Vagina (tissue), 2 donors: ENCODE data around the gene EPS15. TPM values are rescaled to one million over a fixed set of nuclear protein-coding genes. Genes with fewer than 3 reads are reported as not detected.
"Not testable (repeated sequence)": the region's sequence is repeated elsewhere in the genome, so short reads cannot be mapped to it uniquely, and the experiment has no call there.

Source experiments
- DNase-seq, 2 donors: peaks; one replicate each; pipeline ENCODE4 v3.0.0-alpha.2; 2017; ENCODE audit errors: extremely low spot score in 2 of 2
- H3K27ac ChIP-seq: fragments of 200-600 bp; sonication (generic); one replicate; pipeline ENCODE4 v1.5.1; 2019
- H3K27me3 ChIP-seq: fragments of 200-600 bp; sonication (generic); one replicate; pipeline ENCODE4 v1.5.1; 2019
- H3K36me3 ChIP-seq, 2 donors: fragments of 200-600 bp; sonication (generic); one replicate each; pipeline ENCODE4 v1.5.1; 2017 to 2019
- H3K4me1 ChIP-seq: fragments of 200-600 bp; sonication (generic); one replicate; pipeline ENCODE4 v1.5.1; 2019
- H3K4me3 ChIP-seq, 2 donors: fragments of 200-600 bp; sonication (generic); 1 replicate in 1 of 2; 2 replicates in 1 of 2; pipeline ENCODE4 v1.5.1; 2016 to 2019
- H3K9me3 ChIP-seq: fragments of 200-600 bp; sonication (generic); one replicate; pipeline ENCODE4 v1.5.1; 2019
- POLR2A ChIP-seq, 2 donors: fragments of 450-650 bp; IDR thresholded peaks; one replicate each; pipeline ENCODE4 v1.6.1; 2017; ENCODE audit warnings: antibody characterized with exemption in 2 of 2, mild to moderate bottlenecking in 2 of 2, moderate library complexity in 2 of 2
- POLR2AphosphoS5 ChIP-seq, 2 donors: sonication (generic); formaldehyde crosslinking; IDR thresholded peaks; one replicate each; pipeline ENCODE4 v1.9.0; 2017; ENCODE audit warnings: antibody characterized with exemption in 2 of 2, mild to moderate bottlenecking in 2 of 2, low read depth in 1 of 2; ENCODE audit not compliant: insufficient read depth in 1 of 2
- intact Hi-C: fragments of 100-400 bp; cut with DNase I; formaldehyde crosslinking; loops from one replicate; pipeline ENCODE4 v1.15.1; 2023
- total RNA-seq: library from RNA; depleted of rRNA; stranded (reverse); fragments of >200 nt; gene quantifications from one replicate; pipeline ENCODE4 v1.2.3, GENCODE V29; 2016
- TF ChIP-seq, protein P1 (sequence below), 3 experiments: fragments of 450-650 bp in 2 of 3; fragments of 200-600 bp in 1 of 3; sonication (generic) in 1 of 3; IDR thresholded peaks; one replicate each; pipeline ENCODE4 v1.5.1; 2017 to 2019; ENCODE audit warnings: antibody characterized with exemption in 3 of 3, mild to moderate bottlenecking in 2 of 3, moderate library complexity in 2 of 3

Gene EPS15
- total RNA-seq, 1 donor from 2014 or later, result 70.5 TPM

GRCh38 chr1:51417496-51418383 is 101.3 kb downstream of the EPS15 start:
- DNase-seq, result no peak
- TF ChIP-seq POLR2AphosphoS5 (IDR thresholded peaks at IDR 0.05; ENCODE audit: insufficient read depth in 1 of 2, low read depth in 1 of 2) (no peak), POLR2A (IDR thresholded peaks at IDR 0.05) (no peak)
- TF ChIP-seq, protein P1, sequence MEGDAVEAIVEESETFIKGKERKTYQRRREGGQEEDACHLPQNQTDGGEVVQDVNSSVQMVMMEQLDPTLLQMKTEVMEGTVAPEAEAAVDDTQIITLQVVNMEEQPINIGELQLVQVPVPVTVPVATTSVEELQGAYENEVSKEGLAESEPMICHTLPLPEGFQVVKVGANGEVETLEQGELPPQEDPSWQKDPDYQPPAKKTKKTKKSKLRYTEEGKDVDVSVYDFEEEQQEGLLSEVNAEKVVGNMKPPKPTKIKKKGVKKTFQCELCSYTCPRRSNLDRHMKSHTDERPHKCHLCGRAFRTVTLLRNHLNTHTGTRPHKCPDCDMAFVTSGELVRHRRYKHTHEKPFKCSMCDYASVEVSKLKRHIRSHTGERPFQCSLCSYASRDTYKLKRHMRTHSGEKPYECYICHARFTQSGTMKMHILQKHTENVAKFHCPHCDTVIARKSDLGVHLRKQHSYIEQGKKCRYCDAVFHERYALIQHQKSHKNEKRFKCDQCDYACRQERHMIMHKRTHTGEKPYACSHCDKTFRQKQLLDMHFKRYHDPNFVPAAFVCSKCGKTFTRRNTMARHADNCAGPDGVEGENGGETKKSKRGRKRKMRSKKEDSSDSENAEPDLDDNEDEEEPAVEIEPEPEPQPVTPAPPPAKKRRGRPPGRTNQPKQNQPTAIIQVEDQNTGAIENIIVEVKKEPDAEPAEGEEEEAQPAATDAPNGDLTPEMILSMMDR (IDR thresholded peaks at IDR 0.05), result no peak
- peaks cover 0 to 6% of the 10 kb centered on the region in 2 donors for H3K36me3 ChIP-seq
- H3K4me1 ChIP-seq, result no peaks in the 10 kb centered on the region
- no peaks in the 10 kb centered on the region for H3K27me3 ChIP-seq
- H3K9me3 ChIP-seq, result no peaks in the 10 kb centered on the region
- H3K4me3 ChIP-seq, result no peak overlapping the region
- no peak overlapping the region for H3K27ac ChIP-seq
- intact Hi-C loops, result no loop called here

DNA sequence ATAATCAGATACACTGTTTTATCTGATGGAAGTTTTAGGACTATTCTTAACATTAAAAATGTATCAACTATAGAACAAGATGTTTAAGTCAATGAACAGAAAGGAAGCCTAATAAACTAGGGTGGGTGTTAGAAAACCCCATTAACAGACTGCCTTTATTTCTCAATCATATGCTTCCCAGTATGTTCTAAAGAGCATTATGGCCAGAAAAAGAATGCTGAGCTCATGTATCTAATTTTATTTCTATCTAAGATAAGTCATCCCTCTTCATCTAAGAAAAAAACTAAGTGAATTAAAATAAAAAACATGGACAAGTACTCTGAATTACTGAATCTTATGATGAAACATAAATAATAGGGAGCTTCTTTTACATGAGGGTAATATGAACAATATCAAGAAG is 102.2 kb downstream of the EPS15 start:
- Histone ChIP-seq H3K4me1 (no peaks in the 10 kb centered on the region), H3K27ac (no peak overlapping the region), H3K27me3 (no peaks in the 10 kb centered on the region), H3K36me3 (peaks cover 0 to 8% of the 10 kb centered on the region in 2 donors), H3K9me3 (no peaks in the 10 kb centered on the region), H3K4me3 (no peak overlapping the region)
- intact Hi-C loops, result no loop called here
- TF ChIP-seq, protein P1 (IDR thresholded peaks at IDR 0.05), result no peak
- TF ChIP-seq POLR2AphosphoS5 (IDR thresholded peaks at IDR 0.05; ENCODE audit: insufficient read depth in 1 of 2, low read depth in 1 of 2), result no peak
- TF ChIP-seq POLR2A (IDR thresholded peaks at IDR 0.05), result no peak
- no peak for DNase-seq

DNA sequence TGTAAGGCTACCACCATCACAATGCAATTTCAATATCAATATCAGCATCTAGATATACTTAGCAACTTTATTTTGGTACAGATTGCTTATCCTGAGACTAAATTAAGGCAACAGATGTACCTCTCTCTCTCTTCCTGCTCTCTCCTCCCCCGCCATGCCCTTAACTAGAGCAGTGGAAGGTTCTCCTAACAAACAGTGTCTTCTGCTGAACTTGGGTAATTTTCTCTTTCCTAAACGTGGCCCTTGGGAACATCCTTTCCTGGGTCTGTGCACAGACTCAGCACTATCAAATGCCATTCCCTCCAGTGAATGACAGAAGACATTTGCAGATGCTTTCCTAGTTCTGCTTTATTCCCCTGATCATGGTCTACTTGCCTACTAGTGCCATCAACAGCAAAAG is 103.1 kb downstream of the EPS15 start:
- H3K36me3 ChIP-seq, result peaks cover 0 to 10% of the 10 kb centered on the region in 2 donors
- TF ChIP-seq POLR2AphosphoS5 (IDR thresholded peaks at IDR 0.05; ENCODE audit: insufficient read depth in 1 of 2, low read depth in 1 of 2) (no peak), POLR2A (IDR thresholded peaks at IDR 0.05) (no peak)
- TF ChIP-seq, protein P1 (IDR thresholded peaks at IDR 0.05), result no peak
- intact Hi-C loops, result no loop called here

DNA sequence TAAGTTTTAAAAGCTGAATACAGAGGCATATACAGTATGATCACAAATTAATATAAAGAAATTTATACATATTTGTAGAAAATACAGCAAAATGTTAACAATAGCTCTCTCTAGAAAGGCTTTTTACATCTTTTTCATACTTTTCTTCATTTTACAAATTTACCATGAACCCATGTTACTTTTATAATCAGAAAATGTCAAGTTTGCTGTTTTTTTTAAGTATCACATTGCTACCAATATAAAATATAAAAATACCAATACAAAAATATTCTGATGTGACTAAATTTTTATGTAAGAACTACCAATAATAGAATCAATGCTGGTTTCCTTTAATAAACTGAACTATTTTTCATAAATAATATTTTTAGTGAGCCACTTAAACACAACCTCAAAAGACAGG is 104.3 kb downstream of the EPS15 start:
- DNase-seq, result no peak
- Histone ChIP-seq H3K27me3 (no peaks in the 10 kb centered on the region), H3K27ac (no peak overlapping the region), H3K36me3 (peaks cover 0 to 4% of the 10 kb centered on the region in 2 donors), H3K4me1 (no peaks in the 10 kb centered on the region), H3K4me3 (no peak overlapping the region), H3K9me3 (no peaks in the 10 kb centered on the region)
- TF ChIP-seq, protein P1 (IDR thresholded peaks at IDR 0.05), result no peak
- TF ChIP-seq POLR2A (IDR thresholded peaks at IDR 0.05) (no peak), POLR2AphosphoS5 (IDR thresholded peaks at IDR 0.05; ENCODE audit: insufficient read depth in 1 of 2, low read depth in 1 of 2) (no peak)
- intact Hi-C loops, result no loop called here

More for the DNA sequence above, 103.1 kb downstream of the EPS15 start:
- H3K9me3 ChIP-seq, result no peaks in the 10 kb centered on the region
- no peak overlapping the region for H3K27ac ChIP-seq
- H3K27me3 ChIP-seq, result no peaks in the 10 kb centered on the region
- no peaks in the 10 kb centered on the region for H3K4me1 ChIP-seq
- no peak overlapping the region for H3K4me3 ChIP-seq
- DNase-seq, result no peak

DNA sequence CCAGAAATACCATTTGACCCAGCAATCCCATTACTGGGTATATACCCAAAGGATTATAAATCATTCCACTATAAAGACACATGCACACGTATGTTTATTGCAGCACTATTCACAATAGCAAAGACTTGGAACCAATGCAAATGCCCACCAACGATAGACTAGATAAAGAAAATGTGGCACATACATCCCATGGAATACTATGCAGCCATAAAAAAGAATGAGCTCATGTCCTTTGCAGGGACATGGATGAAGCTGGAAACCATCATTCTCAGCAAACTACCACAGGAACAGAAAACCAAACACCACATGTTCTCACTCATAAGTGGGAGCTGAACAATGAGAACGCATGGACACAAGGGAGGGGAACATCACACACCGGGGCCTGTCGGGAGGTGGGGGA is 107.2 kb downstream of the EPS15 start:
- DNase-seq, H3K4me1 ChIP-seq, H3K27ac ChIP-seq, H3K27me3 ChIP-seq, intact Hi-C loops, H3K9me3 ChIP-seq, H3K4me3 ChIP-seq: not testable (repeated sequence)
- peaks cover 0 to 27% of the 10 kb centered on the region in 2 donors for H3K36me3 ChIP-seq
